Urinary bladder (tissue), 4 donors: ENCODE data around the gene CCDC85A. TPM values are rescaled to one million over a fixed set of nuclear protein-coding genes. Genes with fewer than 3 reads are reported as not detected.

Experiments used
- DNase-seq: peaks from one replicate; pipeline ENCODE4 v3.0.0-alpha.2; 2015; ENCODE audit errors: extremely low spot score
- H3K27ac ChIP-seq: one replicate; pipeline ENCODE4 v1.5.1; 2013; ENCODE audit warnings: low read depth, mild to moderate bottlenecking, moderate library complexity
- H3K36me3 ChIP-seq: one replicate; pipeline ENCODE4 v1.6.1; 2013; ENCODE audit warnings: mild to moderate bottlenecking, moderate library complexity; ENCODE audit not compliant: insufficient read depth
- H3K4me1 ChIP-seq: one replicate; pipeline ENCODE4 v1.6.1; 2013; ENCODE audit warnings: mild to moderate bottlenecking, moderate library complexity; ENCODE audit not compliant: insufficient read depth
- H3K4me3 ChIP-seq: one replicate; pipeline ENCODE4 v1.5.1; 2013; ENCODE audit warnings: low read depth, low read length
- WGBS: extraction: QIAGEN DNeasy Blood & Tissue Kit; methylation state at CpG from one replicate; pipeline ENCODE4 v1.1.7; 2013; 5-methylcytosine and 5-hydroxymethylcytosine counted together
- polyA plus RNA-seq: library from polyadenylated mRNA; stranded (reverse); fragments of 200-250 nt; gene quantifications from one replicate; pipeline ENCODE4 v1.2.3, GENCODE V29; 2013
- total RNA-seq: library from RNA; depleted of rRNA; stranded (reverse); fragments of >200 nt; gene quantifications from one replicate; pipeline ENCODE4 v1.2.3, GENCODE V29; 2014
- donor health status: healthy with polysubstance abuse.
- donor health status: healthy.

The CCDC85A gene
- total and polyA plus RNA-seq, 2 donors = 4.1 to 7.1 TPM

GRCh38 chr2:56347881-56348280, 164.1 kb downstream of the CCDC85A start:
- Histone ChIP-seq H3K4me1 (no peaks in the 10 kb centered on the region), H3K27ac (no peak overlapping the region), H3K36me3 (no peaks in the 10 kb centered on the region), H3K4me3 (no peak overlapping the region)
- DNase-seq = no peak
- 76% methylated on average over 4 of the region's 4 CpGs for WGBS

GRCh38 chr2:56348392-56349210, 164.8 kb downstream of the CCDC85A start:
- DNase-seq = no peak
- H3K4me1 ChIP-seq = no peaks in the 10 kb centered on the region
- WGBS = 71% methylated on average over 6 of the region's 6 CpGs
- H3K27ac ChIP-seq = no peak overlapping the region
- no peaks in the 10 kb centered on the region for H3K36me3 ChIP-seq
- no peak overlapping the region for H3K4me3 ChIP-seq

- H3K4me1 ChIP-seq = no peaks in the 10 kb centered on the region
- no peak for DNase-seq
- no peaks in the 10 kb centered on the region for H3K36me3 ChIP-seq
- WGBS = 93% methylated on average over 3 of the region's 3 CpGs
- H3K4me3 ChIP-seq = no peak overlapping the region
- H3K27ac ChIP-seq = no peak overlapping the region
These were observed 174.0 kb downstream of the CCDC85A start for GRCh38 chr2:56357655-56358295.

GRCh38 chr2:56361844-56362243, 178.1 kb downstream of the CCDC85A start:
- Histone ChIP-seq H3K4me1 (no peaks in the 10 kb centered on the region), H3K27ac (no peak overlapping the region), H3K36me3 (no peaks in the 10 kb centered on the region), H3K4me3 (no peak overlapping the region)
- 93% methylated on average over 2 of the region's 2 CpGs for WGBS
- no peak for DNase-seq

- no peaks in the 10 kb centered on the region for H3K4me1 ChIP-seq
- 83% methylated on average over 2 of the region's 2 CpGs for WGBS
These were observed 181.1 kb downstream of the CCDC85A start for GRCh38 chr2:56364902-56365301.

GRCh38 chr2:56369316-56369715, 185.5 kb downstream of the CCDC85A start:
- no peak for DNase-seq
- Histone ChIP-seq H3K27ac (no peak overlapping the region), H3K4me1 (no peaks in the 10 kb centered on the region), H3K4me3 (no peak overlapping the region), H3K36me3 (no peaks in the 10 kb centered on the region)
- 85% methylated on average over 2 of the region's 2 CpGs for WGBS

More at GRCh38 chr2:56364902-56365301, 181.1 kb downstream of the CCDC85A start:
- no peak overlapping the region for H3K4me3 ChIP-seq
- no peaks in the 10 kb centered on the region for H3K36me3 ChIP-seq
- H3K27ac ChIP-seq = no peak overlapping the region
- DNase-seq = no peak

GRCh38 chr2:56372071-56372656, 188.4 kb downstream of the CCDC85A start:
- no peak overlapping the region for H3K4me3 ChIP-seq
- H3K27ac ChIP-seq = no peak overlapping the region
- H3K36me3 ChIP-seq = no peaks in the 10 kb centered on the region
- WGBS = 98% methylated on average over 6 of the region's 6 CpGs
- DNase-seq = no peak
- no peaks in the 10 kb centered on the region for H3K4me1 ChIP-seq

- Histone ChIP-seq H3K27ac (no peak overlapping the region), H3K36me3 (no peaks in the 10 kb centered on the region), H3K4me1 (no peaks in the 10 kb centered on the region), H3K4me3 (no peak overlapping the region)
- DNase-seq = no peak
- 78% methylated on average over 1 of the region's 1 CpG for WGBS
These were observed 191.5 kb downstream of the CCDC85A start for GRCh38 chr2:56375251-56375650.

GRCh38 chr2:56376699-56377665, 193.2 kb downstream of the CCDC85A start:
- no peak for DNase-seq
- WGBS = 86% methylated on average over 2 of the region's 2 CpGs
- H3K36me3 ChIP-seq = no peaks in the 10 kb centered on the region
- H3K4me3 ChIP-seq = no peak overlapping the region
- H3K4me1 ChIP-seq = no peaks in the 10 kb centered on the region
- H3K27ac ChIP-seq = no peak overlapping the region

- no peak for DNase-seq
- WGBS = 88% methylated on average over 2 of the region's 2 CpGs
- Histone ChIP-seq H3K4me1 (no peaks in the 10 kb centered on the region), H3K36me3 (no peaks in the 10 kb centered on the region), H3K4me3 (no peak overlapping the region), H3K27ac (no peak overlapping the region)
These were observed 195.3 kb downstream of the CCDC85A start for GRCh38 chr2:56379066-56379465.

GRCh38 chr2:56380861-56381260, 197.1 kb downstream of the CCDC85A start:
- WGBS = 70% methylated on average over 2 of the region's 2 CpGs
- Histone ChIP-seq H3K36me3 (no peaks in the 10 kb centered on the region), H3K4me1 (no peaks in the 10 kb centered on the region), H3K27ac (no peak overlapping the region), H3K4me3 (no peak overlapping the region)
- DNase-seq = no peak

GRCh38 chr2:56382466-56382865, 198.7 kb downstream of the CCDC85A start:
- no peak for DNase-seq
- H3K27ac ChIP-seq = no peak overlapping the region
- H3K4me1 ChIP-seq = no peaks in the 10 kb centered on the region
- H3K36me3 ChIP-seq = no peaks in the 10 kb centered on the region
- no peak overlapping the region for H3K4me3 ChIP-seq
- 0% methylated on average over 1 of the region's 1 CpG for WGBS

GRCh38 chr2:56386657-56387056, 202.9 kb downstream of the CCDC85A start:
- no peaks in the 10 kb centered on the region for H3K36me3 ChIP-seq
- no peak for DNase-seq
- 85% methylated on average over 1 of the region's 1 CpG for WGBS
- no peak overlapping the region for H3K4me3 ChIP-seq
- H3K27ac ChIP-seq = no peak overlapping the region
- no peaks in the 10 kb centered on the region for H3K4me1 ChIP-seq
